HepG2 (cell line): ENCODE data around the gene COL9A3. TPM values are rescaled to one million over a fixed set of nuclear protein-coding genes. Genes with fewer than 3 reads are reported as not detected.

Source experiments
- ATF1 ChIP-seq: IDR thresholded peaks from 2 replicates; pipeline ENCODE4 v1.6.1; 2016; ENCODE audit warnings: mild to moderate bottlenecking, control low read depth
- GPN1 ChIP-seq: sonication (generic); formaldehyde crosslinking; IDR thresholded peaks from 2 replicates; pipeline ENCODE4 v1.5.1; 2020; ENCODE audit warnings: missing genetic modification reagents, borderline replicate concordance
- JUN ChIP-seq: sonication (generic); formaldehyde crosslinking; IDR thresholded peaks from 2 replicates; pipeline ENCODE4 v1.4.0; 2020; ENCODE audit warnings: mild to moderate bottlenecking, missing genetic modification reagents
- RBFOX2 ChIP-seq: fragments of 200-400 bp; formaldehyde crosslinking; IDR thresholded peaks from 2 replicates; pipeline ENCODE4 v1.6.1; 2017; ENCODE audit warnings: low read depth, mild to moderate bottlenecking, low read length
- U2AF2 ChIP-seq: fragments of 200-400 bp; formaldehyde crosslinking; IDR thresholded peaks from 2 replicates; pipeline ENCODE4 v1.6.1; 2017; ENCODE audit warnings: low read depth, mild to moderate bottlenecking, low read length
- YEATS2 ChIP-seq: sonication (generic); formaldehyde crosslinking; IDR thresholded peaks from 2 replicates; pipeline ENCODE4 v1.4.0; 2020; ENCODE audit warnings: missing genetic modification reagents, borderline replicate concordance
- ZNF143 ChIP-seq: sonication (generic); formaldehyde crosslinking; IDR thresholded peaks from 2 replicates; pipeline ENCODE4 v1.4.0; 2020; ENCODE audit warnings: missing genetic modification reagents
- ZNF407 ChIP-seq: sonication (generic); formaldehyde crosslinking; IDR thresholded peaks from one replicate; pipeline ENCODE4 v1.5.1; 2020; ENCODE audit warnings: mild to moderate bottlenecking, missing genetic modification reagents; ENCODE audit errors: not compliant biosample characterization
- ZNF639 ChIP-seq: conservative IDR thresholded peaks from 2 replicates; pipeline ENCODE4 v1.6.1; 2018; ENCODE audit warnings: missing genetic modification reagents
- ZNF747 ChIP-seq: sonication (generic); formaldehyde crosslinking; IDR thresholded peaks from 2 replicates; pipeline ENCODE4 v1.8.1; 2023; ENCODE audit warnings: missing genetic modification reagents, mild to moderate bottlenecking, borderline replicate concordance
- ZNF816 ChIP-seq: sonication (generic); formaldehyde crosslinking; IDR thresholded peaks from 2 replicates; pipeline ENCODE4 v1.8.0; 2022; ENCODE audit warnings: missing genetic modification reagents, mild to moderate bottlenecking, borderline replicate concordance
- polyA plus RNA-seq, 8 experiments: library from polyadenylated mRNA; depleted of rRNA in 3 of 8; stranded (reverse) in 7 of 8; unstranded in 1 of 8; fragments of >200 nt; fragmentation: Illumina TruSeq in 4 of 8; extraction: Trizol in 4 of 8; gene quantifications; 2 replicates each; pipeline versions ENCODE4 v1.2.1 to v1.2.3, GENCODE V29; 2011 to 2016; ENCODE audit warnings: low read depth in 4 of 8, missing spikeins in 1 of 8, mixed read lengths in 1 of 8; ENCODE audit not compliant: insufficient read depth in 1 of 8
- total RNA-seq, 5 experiments: library from RNA; depleted of rRNA; stranded (reverse); fragments of >200 nt; fragmentation: Illumina TruSeq; extraction: Trizol; gene quantifications; 2 replicates each; pipeline ENCODE4 v1.2.3, GENCODE V29; 2016; ENCODE audit warnings: low read depth in 1 of 5
- TF ChIP-seq, protein P1 (sequence below): sonication (generic); formaldehyde crosslinking; IDR thresholded peaks from 2 replicates; pipeline ENCODE4 v1.8.1; 2023; ENCODE audit warnings: mild to moderate bottlenecking, missing genetic modification reagents
- TF ChIP-seq, protein P2 (sequence below): IDR thresholded peaks from 2 replicates; pipeline ENCODE4 v1.6.1; 2016; ENCODE audit warnings: missing compliant biosample characterization, missing genetic modification reagents, borderline replicate concordance
- TF ChIP-seq, protein P3 (sequence below), 2 experiments: fragments of 450-650 bp in 1 of 2; sonication (generic) in 1 of 2; formaldehyde crosslinking; IDR thresholded peaks; 2 replicates each; pipeline versions ENCODE4 v1.5.0 to v1.8.0; 2020 to 2022; ENCODE audit warnings: mild to moderate bottlenecking in 1 of 2, missing genetic modification reagents in 1 of 2

COL9A3 gene
- total and polyA plus RNA-seq, 2 of the 13 experiments (the other 11 are each of a cell fraction or from before 2014, with no cell fraction given) = 155 to 204 TPM

- TF ChIP-seq, protein P1, sequence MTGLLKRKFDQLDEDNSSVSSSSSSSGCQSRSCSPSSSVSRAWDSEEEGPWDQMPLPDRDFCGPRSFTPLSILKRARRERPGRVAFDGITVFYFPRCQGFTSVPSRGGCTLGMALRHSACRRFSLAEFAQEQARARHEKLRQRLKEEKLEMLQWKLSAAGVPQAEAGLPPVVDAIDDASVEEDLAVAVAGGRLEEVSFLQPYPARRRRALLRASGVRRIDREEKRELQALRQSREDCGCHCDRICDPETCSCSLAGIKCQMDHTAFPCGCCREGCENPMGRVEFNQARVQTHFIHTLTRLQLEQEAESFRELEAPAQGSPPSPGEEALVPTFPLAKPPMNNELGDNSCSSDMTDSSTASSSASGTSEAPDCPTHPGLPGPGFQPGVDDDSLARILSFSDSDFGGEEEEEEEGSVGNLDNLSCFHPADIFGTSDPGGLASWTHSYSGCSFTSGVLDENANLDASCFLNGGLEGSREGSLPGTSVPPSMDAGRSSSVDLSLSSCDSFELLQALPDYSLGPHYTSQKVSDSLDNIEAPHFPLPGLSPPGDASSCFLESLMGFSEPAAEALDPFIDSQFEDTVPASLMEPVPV (CRISPR knock-in tag) = no peak
- TF ChIP-seq YEATS2 (no peak), ZNF639 (no peak), ZNF143 (CRISPR knock-in tag) (peak; percentile 56), RBFOX2 (no peak; the same call in 1 of the 2 replicates), JUN (CRISPR knock-in tag) (peak; percentile 63), ZNF747 (CRISPR knock-in tag) (0 out of 2 replicates have a peak, but pooled peaks have one; percentile 29), ZNF407 (no peak), GPN1 (CRISPR knock-in tag) (no peak), ATF1 (CRISPR knock-in tag) (no peak), ZNF816 (CRISPR knock-in tag) (no peak), U2AF2 (no peak)
- TF ChIP-seq, protein P2, sequence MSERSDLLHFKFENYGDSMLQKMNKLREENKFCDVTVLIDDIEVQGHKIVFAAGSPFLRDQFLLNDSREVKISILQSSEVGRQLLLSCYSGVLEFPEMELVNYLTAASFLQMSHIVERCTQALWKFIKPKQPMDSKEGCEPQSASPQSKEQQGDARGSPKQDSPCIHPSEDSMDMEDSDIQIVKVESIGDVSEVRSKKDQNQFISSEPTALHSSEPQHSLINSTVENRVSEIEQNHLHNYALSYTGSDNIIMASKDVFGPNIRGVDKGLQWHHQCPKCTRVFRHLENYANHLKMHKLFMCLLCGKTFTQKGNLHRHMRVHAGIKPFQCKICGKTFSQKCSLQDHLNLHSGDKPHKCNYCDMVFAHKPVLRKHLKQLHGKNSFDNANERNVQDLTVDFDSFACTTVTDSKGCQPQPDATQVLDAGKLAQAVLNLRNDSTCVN = no peak; the same call in 1 of the 2 replicates
- TF ChIP-seq, protein P3, sequence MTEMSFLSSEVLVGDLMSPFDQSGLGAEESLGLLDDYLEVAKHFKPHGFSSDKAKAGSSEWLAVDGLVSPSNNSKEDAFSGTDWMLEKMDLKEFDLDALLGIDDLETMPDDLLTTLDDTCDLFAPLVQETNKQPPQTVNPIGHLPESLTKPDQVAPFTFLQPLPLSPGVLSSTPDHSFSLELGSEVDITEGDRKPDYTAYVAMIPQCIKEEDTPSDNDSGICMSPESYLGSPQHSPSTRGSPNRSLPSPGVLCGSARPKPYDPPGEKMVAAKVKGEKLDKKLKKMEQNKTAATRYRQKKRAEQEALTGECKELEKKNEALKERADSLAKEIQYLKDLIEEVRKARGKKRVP (CRISPR knock-in tag; IDR thresholded peaks at IDR 0.05) = no peak
Measured at GRCh38 chr20:62824476-62825332, 7.9 kb downstream of the COL9A3 start (continued).
